Measurements from ENCODE around the gene GPR22.

GPR22 gene

GRCh38 chr7:107469929-107470328 is at the start of gene GPR22:
GPR22 (plus strand) TSS chr7:107470057; CDS start chr7:107474061, 4,004 bp downstream.
- DNase-seq: no peak

- no peak for DNase-seq
Observed at GRCh38 chr7:107427462-107427861, 42.4 kb upstream of the GPR22 start.

- DNase-seq: no peak
Observed at GRCh38 chr7:107428642-107429041, 41.2 kb upstream of the GPR22 start.

GRCh38 chr7:107430057-107430456 is 39.8 kb upstream of the GPR22 start:
- DNase-seq: no peak

- DNase-seq: no peak
Observed at GRCh38 chr7:107432261-107432660, 37.6 kb upstream of the GPR22 start.

GRCh38 chr7:107435749-107436148 is 34.1 kb upstream of the GPR22 start:
- DNase-seq: no peak

- DNase-seq: no peak
Observed at GRCh38 chr7:107439025-107439424, 30.8 kb upstream of the GPR22 start.

- DNase-seq: peak; percentile 32
Observed at GRCh38 chr7:107441581-107442422, 28.1 kb upstream of the GPR22 start.

GRCh38 chr7:107442678-107443077 is 27.2 kb upstream of the GPR22 start:
- no peak for DNase-seq

- DNase-seq: peak; percentile 81
Observed at GRCh38 chr7:107446531-107446930, 23.3 kb upstream of the GPR22 start.

- peak; percentile 56 for DNase-seq
Observed at GRCh38 chr7:107446988-107447387, 22.9 kb upstream of the GPR22 start.

GRCh38 chr7:107450970-107451369 is 18.9 kb upstream of the GPR22 start:
- DNase-seq: no peak

- no peak for DNase-seq
Observed at GRCh38 chr7:107453388-107453787, 16.5 kb upstream of the GPR22 start.

GRCh38 chr7:107461938-107462533 is 7.8 kb upstream of the GPR22 start:
- no peak for DNase-seq

GRCh38 chr7:107463139-107464078 is 6.4 kb upstream of the GPR22 start:
- DNase-seq: peak; percentile 64

- no peak for DNase-seq
Observed at GRCh38 chr7:107464666-107465226, 5.1 kb upstream of the GPR22 start.

GRCh38 chr7:107467972-107468371 is 1.9 kb upstream of the GPR22 start:
- DNase-seq: no peak

- DNase-seq: no peak
Observed at GRCh38 chr7:107468824-107469223, 1.0 kb upstream of the GPR22 start.

- peak; percentile 15 for DNase-seq
Observed at GRCh38 chr7:107471292-107472070, 1.6 kb downstream of the GPR22 start.

- DNase-seq: no peak
Observed at GRCh38 chr7:107472116-107472515, 2.3 kb downstream of the GPR22 start.

- no peak for DNase-seq
Observed at GRCh38 chr7:107474104-107474521, 4.3 kb downstream of the GPR22 start.

GRCh38 chr7:107479303-107479702 is 9.4 kb downstream of the GPR22 start:
- no peak for DNase-seq
